Activated gamma-delta T cell treated with Interleukin-2 at 50 U/mL for 16 hours (primary cell): ENCODE measurements around the gene ZNF785.
"Not testable (repeated sequence)": the region's sequence is repeated elsewhere in the genome, so short reads cannot be mapped to it uniquely, and the experiment has no call there.

Experiments
- DNase-seq: peaks from one replicate; pipeline ENCODE4 v3.0.0-alpha.2; 2020

The ZNF785 gene

DNA sequence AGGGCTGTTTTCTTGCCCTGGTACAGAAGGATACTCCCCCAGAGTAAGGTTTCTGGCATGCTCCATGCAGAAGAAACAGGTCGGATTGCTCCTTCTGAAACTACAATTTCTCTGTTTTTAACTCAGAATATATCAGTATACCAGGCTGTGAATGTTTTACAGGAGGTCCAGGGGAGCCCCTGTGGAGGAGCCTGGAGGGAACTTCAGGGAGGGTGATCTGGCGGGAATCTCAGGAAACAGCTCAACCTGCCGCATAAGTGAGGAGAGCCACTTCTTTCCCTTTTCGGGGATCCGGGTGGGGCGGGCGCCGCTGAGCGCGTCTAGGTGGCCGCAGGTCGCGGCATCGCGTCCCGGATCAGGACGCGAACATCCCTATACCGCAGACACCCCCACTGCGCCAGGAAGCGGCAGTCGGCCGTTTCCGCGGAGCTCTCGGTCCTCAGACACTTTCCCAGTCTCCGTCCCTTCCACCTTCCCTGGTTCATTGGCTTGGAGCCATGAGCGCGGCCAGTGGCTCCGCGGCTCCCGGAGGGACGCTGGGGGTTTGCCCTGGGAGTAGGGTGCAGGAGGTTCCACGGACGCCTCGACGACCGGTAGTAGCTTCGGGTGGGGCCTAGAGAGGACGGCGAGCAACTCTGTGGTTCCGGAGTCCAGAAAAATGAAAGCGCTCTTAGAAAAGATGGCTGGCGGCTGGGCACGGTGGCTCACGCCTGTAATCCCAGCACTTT, 24.2 kb downstream of the ZNF785 start:
- no peak for DNase-seq

- DNase-seq, result no peak
Measured at GRCh38 chr16:30559690-30560089, 25.8 kb downstream of the ZNF785 start.

GRCh38 chr16:30558789-30559377, 26.6 kb downstream of the ZNF785 start:
- no peak for DNase-seq

- peak; percentile 95 for DNase-seq
Measured at GRCh38 chr16:30557957-30558788, 27.3 kb downstream of the ZNF785 start, which contains the start of gene ZNF764. Gene ZNF764 (minus strand): TSS chr16:30558374. CDS start chr16:30558182, 192 bp downstream.

DNA sequence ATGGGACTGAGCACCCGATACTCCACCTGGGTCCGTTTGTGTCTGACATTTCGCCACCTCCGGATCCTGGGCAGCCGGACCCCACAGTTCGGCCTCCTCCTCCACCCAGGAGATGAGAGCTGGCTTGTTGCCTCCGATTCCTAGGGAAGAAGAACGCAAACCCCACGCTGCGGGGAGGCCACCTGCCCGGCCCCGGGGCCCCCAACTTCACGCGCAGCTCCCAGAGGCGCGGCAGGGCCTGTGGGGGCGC, 27.9 kb downstream of the ZNF785 start:
- DNase-seq, result peak; percentile 40

- DNase-seq, result no peak
Measured at GRCh38 chr16:30556125-30556473, 29.4 kb downstream of the ZNF785 start.

GRCh38 chr16:30555315-30556124, 30.0 kb downstream of the ZNF785 start:
- DNase-seq, result no peak

DNA sequence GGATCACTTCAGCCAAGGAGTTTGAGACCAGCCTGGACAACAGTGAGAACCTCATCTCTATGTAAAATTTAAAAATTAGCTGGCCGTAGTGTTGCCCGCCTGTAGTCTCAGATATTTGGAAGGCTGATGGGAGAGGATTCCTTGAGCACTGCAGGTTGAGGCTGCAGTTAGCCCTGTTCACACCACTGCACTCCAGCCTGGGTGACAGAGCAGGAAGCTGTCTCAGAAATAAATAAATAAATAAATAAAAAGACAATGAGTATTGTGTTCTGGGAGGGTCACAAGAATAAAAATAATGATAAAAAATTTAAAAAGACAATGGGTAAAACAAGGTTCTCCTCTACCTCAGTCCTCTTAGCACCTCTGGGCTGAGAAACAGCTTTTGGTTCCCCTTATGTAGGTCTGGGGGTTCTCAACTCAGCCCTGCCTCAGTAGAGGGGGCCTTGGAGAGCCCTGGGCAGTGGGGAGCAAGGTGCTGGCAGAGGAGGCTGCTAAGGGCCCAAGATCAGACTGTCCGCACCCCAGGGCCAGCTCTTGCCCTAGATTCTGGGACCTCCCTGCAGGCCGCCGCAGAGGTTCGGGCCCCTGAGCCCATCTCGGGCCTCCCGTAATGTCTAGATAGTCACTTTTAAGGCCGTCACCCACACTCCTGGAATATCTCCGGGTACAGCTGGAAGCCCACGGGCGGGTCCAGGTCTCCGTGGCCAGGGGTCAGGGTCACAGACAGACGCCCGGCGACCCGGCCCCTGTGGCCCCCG, 30.8 kb downstream of the ZNF785 start:
- DNase-seq, result no peak

DNA sequence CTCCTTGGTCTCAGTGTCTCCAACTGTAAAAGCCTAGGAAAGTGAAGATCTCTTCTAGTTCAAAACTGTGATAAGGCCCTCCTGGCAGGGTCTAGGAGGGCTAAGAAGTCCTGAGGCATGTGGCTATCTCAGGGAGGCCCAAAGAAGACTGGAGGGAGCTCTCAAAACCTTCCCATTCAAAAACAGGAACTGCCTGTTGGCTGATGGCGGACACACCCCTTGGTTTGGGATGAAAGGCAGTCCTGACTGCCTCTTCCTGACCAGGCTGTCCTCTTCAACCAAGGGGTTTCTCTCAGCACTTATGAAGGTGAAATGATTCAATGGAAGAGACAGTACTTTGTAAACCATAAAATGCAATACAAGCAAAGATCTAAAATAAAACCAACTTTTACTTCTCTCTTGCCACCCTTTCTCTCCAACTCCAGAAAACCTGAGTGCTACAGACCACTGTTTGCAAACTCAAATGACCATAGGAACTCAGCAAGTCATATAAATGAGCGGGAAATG, 32.1 kb downstream of the ZNF785 start:
- no peak for DNase-seq

- no peak for DNase-seq
Measured at GRCh38 chr16:30552956-30553355, 32.5 kb downstream of the ZNF785 start.

DNA sequence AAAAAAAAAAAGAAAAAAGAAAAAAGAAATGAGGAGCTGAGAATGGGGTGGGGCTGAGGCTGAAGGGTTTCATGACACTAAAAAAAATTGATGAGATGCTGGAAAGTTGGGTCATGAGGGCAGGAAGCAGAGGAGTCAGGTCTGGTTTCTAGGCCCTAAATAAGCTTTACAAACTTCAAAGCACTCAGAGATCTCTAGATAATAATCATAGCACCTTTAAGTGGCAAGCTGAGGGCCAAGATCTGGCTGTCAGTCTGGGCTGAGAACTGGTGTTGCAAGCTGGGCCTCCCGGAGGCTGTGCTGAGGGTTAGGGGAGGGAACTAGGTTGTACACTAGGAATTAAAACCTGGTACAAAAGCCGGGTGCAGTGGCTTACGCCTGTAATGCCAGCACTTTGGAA, 33.7 kb downstream of the ZNF785 start:
- peak; percentile 68 for DNase-seq

DNA sequence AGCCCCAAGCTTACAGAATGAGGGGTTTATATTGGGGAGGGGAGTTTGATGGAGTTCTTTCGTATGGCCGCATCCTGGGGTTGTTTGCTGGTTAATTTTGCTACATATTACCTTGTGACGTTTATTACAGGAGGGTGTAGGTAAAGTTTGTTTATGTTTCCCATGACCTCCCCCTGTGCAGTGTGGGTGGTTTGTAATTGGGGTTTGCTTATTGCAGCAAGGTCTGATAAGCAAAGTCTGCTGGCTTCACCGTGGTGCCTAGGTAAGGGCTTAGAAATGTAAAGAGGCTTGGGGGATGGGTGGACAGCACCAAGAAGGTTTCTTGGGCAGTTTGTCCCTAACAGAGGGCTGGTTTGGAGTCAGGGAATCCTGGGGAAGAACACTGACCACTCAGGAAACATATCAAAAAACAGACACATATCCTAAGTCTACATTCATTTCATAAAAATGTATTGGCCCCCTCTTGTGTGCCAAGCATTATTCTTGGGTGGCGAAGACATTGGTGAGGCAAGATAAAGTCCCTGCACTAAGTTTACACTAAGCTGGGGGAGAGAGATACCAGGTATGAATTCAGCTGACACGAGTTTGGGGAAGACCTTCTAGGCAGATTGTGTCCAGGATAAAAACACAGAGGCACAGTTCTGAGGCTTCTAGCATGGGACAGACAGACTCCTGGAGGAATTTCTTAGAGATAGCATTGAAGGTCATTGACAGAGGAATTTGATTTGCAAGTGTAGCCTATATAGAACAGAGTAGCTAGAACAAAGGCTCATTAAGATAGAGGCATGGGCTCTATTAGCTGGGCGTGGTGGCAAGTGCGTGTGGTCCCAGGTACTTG, 36.9 kb downstream of the ZNF785 start:
- no peak for DNase-seq

DNA sequence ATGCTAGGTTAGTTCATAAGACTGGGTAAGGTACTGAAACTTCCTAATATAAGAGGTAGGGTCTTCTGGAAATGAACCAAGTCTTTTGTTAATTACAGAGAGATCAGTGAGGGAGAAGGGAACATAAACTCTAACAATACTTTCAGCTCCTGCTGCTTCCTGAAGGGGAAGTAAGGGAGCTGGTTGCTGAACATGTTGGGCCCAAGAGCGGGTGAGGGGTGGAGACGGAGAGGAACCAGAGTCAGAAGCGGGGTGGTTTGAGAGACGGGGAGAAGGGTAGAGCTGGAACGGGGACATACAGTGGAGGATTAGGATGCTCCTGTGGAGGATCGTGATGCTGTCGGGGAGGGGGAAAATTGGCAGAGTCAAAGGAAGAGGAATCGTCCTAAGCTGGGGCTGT, 39.4 kb downstream of the ZNF785 start:
- no peak for DNase-seq

- no peak for DNase-seq
Measured at GRCh38 chr16:30543067-30543466, 42.4 kb downstream of the ZNF785 start.

GRCh38 chr16:30541502-30542329, 43.8 kb downstream of the ZNF785 start:
- DNase-seq, result no peak

DNA sequence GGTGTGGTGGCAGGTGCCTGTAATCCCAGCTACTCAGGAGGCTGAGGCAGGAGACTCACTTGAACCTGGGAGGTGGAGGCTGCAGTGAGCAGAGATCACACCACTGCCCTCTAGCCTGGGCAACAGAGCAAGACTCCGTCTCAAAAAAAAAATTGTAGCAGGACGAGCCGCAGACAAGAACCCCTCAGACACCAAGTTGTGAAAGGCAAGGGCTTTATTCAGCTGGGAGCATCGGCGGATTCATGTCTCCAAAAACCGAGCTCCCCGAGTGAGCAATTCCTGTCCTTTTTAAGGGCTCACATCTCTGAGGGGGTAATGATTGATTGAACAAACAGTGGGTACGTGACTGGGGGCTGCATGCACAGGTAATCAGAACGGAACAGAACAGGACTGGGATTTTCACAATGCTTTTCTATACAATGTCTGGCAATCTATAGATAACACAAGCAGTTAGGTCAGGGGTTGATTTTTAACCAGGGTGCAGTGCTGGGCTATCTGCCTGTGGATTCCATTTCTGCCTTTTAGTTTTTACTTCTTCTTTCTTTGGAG, 44.5 kb downstream of the ZNF785 start:
- not testable (repeated sequence) for DNase-seq

GRCh38 chr16:30539986-30540526, 45.4 kb downstream of the ZNF785 start:
- DNase-seq, result not testable (repeated sequence)

DNA sequence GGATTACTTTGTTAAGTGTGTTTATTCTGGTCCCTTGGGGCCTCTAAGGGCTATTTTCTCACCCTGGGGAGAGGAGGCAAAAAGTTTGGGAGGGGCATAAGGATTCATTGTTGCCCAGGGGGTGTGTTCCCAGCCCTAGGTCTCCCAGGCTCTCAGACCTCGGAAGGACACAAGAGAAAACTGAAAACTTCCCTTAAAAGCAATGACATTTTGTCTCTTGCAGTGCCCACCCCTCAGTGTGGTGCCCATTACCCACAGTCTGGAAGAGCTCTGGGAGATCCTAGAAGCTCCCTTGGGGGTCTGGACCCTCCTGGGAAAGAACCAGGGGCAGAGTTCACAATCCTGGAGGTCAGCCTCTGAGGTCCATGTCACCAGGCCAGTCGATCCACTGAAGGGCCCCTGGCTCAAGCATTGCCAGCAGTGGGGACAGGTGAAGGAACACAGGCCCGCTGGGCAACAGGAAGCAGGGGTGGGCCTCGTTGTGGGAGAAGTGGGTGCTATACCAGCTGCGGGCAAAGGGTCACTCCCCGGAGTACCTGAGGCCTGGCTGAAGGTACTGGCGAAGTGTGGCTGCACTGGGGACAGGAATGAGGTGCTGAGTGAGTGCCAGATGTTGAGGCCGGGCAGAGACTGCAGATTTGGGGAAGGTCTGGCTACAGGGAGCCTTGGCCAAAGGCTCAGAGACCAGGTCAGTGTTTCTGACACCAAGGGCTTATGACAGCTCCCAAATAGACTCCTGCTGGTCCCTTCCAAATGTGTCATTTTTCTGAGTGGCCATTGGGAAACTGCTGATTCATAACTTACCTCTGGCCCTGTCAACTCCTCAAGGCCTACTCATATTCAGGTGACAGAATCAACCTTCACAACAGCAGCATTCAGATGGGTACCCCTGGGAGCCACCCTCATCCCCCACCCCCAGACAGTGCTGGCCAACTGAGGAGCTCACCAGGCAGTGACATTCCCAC, 46.2 kb downstream of the ZNF785 start:
- no peak for DNase-seq
